ENCODE data around the gene ZNF396.

ZNF396 gene

DNA sequence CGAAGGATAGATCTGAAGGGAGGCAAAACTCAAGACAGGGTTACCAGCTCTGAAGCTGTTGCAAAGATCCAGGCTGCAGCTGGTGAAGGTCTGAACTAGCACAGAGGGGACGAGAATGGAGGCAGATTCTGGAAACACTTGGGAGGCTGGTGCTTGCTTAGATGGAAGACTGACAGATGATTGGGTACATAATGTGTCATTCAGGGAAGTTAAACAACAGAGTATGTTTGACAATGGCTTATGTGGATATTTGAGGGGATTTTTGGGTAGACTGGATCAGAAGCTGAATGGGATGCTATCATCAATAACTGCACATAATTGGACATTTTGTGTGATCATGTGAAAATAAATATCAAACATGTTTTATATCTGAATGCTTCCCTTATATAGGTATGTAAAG is 2.3 kb upstream of the ZNF396 start:
- no peak for DNase-seq

DNA sequence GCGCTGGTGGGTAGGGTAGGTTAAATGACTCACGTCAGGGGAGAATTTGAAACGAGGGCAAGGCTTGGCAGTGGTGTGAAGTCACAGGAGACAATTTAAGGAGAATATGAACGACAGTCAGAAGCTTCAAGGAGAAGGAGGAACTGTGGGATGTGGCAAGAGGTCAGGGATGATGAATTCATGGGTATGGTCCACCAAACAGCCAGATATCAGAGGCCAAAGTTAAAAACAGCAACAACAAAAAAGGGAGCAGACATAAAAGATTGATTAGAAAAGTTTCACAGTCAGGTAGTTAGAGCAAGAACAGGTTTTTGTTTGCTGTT is 1.4 kb upstream of the ZNF396 start:
- no peak for DNase-seq

DNA sequence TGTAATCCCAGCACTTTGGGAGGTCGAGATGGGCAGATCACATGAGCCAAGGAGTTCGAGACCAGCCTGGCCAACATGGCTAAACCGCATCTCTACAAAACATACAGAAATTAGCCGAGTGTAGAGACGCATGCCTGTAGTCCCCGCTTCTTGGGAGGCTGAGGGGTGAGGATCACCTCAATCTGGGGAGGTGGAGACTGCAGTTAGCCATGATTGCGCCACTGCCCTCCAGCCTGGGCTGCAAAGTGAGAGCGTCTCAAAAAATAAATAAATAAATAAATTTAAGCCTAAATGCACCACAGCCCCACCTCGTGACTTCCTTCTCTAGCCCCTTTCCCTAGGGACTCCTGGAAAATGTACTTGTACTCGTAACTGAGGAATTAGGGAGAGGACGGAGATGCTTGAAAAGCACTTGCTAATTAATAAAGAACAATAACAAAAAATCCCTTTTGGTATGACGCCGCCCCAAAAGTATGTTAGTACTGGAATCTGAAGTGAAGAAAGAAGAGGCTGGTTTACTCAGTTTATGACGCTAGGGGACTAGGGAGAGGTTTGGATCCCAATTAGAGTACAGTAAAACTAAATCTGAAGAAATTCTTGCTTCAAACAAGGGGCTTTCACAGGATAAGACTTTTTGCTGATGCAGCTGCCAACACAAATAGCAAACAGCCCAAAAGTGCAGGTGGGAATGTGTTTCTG is 887 bp upstream of the ZNF396 start:
- no peak for DNase-seq

DNA sequence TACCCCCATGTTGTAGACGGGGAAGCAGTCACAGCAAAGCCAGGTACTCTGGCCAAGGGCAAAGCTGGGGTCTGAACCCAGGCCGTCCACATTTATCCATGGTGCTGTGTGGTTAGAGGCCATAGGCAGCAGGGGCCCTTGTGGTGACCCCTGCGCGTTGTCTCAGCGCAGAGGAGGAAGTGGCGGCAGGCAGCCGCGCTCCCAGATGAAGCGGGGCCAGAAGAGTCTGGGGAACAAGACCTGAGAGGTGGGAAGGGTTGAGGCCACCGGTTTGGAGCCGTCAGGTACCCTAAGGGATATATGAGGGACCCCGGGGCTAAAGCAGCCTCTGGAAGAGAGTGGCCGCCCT is 770 bp downstream of the ZNF396 start:
- DNase-seq = no peak

DNA sequence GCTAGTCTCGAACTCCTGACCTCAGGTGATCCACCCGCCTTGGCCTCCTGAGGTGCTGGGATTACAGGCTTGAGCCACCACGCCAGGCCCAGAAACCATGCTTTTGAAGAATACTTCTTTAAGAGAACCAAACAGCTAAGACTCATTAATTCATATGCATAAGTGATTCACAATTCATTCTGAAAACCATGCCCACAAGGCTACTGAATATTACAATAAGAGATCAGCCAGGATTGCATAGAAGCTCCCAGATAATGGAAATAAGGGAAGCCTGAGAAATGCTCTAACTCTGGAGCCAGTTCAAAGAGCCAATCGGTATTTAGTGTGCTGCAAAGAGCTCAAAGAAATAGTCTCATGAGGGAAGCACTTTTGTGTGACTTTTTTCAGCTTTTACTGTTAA is 2.4 kb downstream of the ZNF396 start:
- no peak for DNase-seq

DNA sequence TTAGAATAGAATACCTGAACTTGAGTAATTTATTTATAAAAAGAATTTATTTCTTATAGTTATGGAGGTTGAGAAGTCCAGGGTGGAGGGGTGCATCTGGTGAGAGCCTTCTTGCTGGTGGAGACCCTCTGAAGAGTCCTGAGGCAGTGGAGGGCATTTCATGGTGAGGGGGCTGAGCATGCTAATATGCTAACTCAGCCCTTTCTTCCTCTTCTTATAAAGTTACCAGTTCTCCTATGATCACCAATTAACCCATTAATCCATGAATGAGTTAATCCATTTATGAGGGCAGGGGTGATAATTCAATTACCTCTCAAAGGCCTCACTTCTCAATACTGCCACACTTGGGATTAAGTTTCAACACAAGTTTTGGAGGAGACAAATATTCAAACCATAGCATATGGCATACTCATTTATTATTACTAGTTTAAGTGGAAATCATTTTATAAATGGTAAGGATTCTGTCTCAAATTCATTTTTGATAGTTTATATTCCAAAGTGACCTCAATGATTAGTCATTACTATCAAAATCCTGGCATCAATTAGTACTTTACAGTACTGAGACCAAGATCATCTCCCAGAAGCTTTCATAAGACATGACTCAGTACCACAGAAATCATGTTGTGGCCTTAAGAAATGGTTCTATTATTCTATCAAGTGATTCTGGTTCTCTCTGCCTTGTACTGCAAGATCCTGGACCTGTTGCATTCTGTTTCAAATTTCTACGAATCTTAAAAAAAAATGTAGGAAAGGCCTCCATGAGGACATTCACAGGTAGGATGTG is 5.5 kb downstream of the ZNF396 start:
- DNase-seq = no peak

DNA sequence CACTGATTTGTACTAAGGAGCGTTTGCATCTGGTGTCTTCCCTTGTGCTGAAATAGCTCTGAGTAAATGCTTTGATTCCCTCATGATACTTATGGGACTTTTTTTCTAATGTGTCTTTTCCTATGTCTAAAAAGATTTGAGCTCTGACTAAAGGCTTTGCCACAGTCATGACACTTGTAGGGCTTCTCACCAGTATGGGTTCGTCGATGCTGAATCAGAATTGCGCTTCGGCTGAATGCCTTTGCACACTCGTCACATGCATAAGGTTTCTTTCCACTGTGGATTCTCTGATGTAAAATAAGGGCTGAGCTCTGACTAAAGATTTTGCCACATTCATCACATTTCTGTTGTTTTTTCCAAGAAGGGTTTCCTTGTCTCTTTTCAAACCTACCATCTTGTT is 8.0 kb downstream of the ZNF396 start:
- no peak for DNase-seq

DNA sequence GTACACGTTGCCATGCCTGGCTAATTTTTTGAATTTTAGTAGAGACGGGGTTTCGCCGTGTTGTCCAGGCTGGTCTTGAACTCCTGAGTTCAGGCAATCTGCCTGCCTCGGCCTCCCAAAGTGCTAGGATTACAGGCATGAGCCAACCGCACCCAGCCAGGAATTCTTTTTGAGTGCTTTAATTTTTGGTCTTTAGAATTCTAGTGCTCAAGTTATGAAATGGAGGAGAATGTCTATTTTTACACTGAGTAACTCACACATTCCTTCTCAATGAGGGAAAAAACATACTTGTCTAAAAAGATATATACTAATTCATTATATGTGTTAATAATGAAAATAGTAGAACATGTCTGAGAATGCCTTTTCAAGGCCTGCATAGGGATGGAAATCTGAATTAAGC is 8.5 kb downstream of the ZNF396 start:
- no peak for DNase-seq

DNA sequence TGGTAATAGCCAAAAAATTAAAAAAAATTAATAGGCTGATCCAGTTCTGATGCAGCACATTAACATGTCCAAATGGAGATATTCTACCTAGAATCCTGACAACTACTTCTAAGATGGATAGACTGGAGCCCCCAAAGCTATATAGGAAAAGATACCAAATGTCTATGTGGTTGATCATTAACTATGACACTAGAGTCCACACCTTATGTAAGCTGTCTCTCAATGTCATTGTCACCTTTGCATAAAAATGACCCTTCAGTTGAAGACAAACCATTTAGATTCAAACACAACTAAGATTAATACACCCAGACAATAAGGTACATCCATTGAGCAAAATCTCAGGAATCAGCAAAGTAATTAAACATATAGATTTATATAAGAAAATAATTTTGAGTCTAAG is 14.6 kb downstream of the ZNF396 start:
- DNase-seq = no peak

DNA sequence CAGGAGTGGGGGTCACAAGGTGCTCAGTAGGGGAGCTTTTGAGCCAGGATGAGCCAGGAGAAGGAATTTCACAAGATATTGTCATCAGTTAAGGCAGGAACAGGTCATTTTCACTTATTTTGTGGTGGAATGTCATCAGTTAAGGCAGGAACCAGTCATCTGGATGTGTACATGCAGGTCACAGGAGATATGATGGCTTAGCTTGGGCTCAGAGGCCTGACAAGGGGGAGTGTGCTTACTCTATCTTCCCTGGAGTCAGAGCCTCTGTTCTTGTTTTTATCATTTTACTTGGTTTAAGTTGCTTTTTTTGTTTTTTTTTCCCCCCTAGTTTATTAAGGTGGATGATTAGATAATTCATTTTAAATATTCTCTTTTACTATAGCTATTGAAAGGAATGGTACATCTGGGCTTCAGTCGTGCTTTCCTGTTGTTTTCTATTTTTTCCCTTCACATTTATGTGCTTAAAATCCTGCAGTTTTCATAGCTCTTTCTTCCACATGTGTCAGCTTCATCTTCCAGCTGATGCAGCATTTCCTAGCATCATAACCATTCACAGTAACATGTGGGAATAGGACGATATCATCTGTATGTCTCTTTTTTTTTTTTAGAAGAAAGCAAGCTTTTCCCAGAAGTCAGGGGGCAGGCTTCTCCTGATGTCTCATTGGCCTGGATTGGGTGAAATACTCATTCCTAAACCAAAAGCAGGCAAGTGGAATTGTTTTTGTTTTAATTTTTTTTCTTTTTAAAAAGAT is 15.4 kb downstream of the ZNF396 start:
- DNase-seq = no peak

DNA sequence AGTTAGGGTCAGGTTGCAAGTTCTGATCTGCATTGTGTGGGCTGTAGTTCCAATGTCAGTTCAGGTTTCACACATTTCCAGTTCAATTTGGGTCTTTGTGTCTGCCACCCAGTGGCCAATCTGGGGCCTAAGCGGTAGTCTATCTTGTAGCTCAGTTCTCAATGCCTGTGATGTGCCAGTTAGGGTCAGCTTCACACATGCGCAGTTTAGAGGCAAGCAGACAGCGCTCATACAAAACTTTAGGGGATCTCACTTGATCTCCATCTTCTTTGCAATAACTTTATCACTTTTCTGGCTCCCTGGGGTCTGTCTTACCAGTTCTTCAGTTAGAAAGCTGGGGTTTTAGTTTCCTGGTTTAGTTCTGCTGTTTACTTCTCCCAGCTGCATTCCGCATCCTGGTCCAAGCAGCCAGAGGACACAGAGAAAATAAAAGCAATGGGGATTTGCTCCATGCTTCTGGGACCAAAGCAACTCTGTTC is 22.0 kb downstream of the ZNF396 start:
- DNase-seq = peak; percentile 50

DNA sequence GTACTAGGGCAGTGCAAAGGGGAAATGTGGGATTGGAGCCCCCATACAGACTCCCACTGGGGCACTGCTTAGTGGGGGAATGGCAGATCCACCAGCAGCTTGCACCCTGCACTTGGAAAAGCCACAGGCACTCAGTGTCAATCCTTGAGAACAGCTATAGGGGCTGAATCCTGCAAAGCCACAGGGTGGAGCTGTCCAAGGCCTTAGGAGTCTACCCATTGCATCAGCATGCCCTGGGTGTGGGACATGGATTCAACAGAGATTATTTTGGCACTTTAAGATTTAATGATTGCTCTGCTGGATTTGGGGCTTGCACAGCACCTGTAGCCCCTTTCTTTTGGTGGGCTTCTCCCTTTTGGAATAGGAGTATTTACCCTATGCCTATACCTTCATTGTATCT is 24.4 kb downstream of the ZNF396 start:
- DNase-seq = no peak

DNA sequence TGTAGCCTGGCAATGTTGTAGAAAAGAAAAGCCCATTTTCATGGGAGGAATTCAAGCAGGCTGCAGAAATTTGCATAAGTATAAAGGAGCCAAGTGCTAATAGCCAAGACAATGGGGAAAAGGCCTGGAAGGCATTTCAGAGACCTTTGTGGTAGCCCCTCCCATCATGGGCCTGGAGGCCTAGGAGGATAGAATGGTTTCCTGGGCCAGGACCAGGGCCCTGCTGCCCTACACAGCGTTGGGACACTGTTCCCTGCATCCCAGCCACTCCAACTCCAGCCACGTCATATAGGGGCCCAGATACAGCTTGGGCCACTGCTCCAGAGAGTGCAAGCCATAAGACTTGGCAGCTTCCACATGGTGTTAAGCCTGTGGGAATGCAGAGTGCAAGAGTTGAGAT is 24.9 kb downstream of the ZNF396 start:
- no peak for DNase-seq

DNA sequence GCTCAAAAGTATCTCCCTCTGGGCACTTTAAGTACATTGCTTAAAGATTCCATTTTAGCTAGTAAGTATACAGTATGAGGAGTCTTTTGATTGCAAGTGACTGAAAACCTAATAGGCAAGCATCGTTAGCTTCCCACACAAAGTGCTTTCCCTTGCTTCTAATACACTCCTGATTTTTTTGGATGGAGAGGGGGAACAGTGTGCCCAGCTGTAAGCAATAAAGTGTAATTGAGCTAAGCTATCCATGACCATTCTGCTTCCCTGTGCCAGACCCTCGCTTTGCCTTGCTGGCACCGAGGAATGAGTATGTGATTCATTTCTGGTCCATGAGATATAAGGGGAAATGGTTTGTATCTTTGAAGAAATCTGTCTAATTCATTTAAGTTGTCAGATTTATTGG is 29.1 kb downstream of the ZNF396 start:
- DNase-seq = no peak

DNA sequence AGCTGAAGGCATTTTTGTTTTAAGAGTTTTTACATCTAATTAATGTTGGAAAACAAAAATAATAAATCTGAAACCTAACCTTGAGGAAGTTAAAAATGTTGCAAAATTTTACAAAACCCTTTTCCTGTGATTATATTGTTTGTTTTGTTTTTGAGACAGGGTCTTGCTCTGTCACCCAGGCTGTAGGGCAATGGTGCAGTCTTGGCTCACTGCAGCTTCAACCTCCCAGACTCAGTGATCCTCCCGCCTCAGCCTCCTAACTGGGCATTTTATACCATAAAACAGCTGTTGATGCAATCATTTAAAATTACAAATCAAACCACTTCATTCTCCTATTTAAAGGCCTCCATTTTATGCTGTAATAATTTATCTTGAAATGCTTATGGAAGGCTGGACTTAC is 31.2 kb downstream of the ZNF396 start:
- no peak for DNase-seq

DNA sequence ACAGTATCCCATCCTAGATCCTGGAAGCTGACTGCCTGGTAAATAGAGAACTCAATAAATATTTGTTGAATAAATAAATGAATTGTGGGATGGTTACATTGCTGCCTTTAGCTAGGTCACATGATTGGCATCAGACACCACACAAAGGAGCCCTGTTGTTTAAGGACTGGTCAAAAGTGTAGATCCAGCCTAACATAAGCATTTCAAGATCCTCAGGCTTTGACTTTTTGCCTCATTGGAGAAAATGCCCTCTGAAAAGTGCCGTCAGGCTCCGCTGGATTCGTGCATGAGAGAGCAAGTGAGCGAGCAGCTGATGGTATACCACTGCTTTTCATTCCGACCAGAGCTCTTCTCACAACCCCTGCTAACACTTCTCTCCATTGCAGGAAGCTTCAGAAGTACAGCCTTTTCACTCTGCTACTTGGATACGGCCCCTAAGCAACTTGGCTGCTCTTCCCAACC is 31.6 kb downstream of the ZNF396 start:
- DNase-seq = no peak

DNA sequence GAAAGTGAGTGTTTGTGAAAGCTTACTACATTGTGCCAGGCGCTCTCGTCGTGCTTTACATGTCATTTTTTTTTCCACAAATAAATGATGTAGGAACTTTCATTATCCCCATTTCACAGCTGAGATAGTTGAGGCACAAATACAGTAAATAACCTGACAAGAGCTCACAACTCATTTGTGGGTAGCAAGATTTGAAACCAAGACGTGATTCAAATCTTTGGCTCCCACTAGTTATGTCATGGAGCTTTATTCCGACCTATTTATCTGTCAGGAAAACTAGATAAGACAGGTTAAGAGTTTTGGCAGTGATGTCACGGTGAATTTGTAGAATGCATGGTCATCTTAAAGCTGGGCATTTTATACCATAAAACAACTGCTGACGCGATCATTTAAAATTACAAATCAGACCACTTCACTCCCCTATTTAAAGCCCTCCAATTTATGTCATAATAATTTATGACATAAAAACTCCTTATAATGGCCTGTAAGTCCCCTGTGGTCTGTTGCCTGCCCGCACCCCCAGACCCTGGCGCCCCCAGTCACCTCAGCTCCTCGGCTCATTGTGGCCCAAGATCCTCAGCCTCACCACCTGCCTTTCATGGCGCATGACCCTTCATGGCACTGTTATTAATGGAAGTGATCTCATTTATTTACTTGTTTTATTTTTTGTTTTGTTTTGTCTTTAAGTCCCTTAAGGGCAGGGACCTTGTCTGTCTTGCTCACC is 32.2 kb downstream of the ZNF396 start:
- DNase-seq = no peak

DNA sequence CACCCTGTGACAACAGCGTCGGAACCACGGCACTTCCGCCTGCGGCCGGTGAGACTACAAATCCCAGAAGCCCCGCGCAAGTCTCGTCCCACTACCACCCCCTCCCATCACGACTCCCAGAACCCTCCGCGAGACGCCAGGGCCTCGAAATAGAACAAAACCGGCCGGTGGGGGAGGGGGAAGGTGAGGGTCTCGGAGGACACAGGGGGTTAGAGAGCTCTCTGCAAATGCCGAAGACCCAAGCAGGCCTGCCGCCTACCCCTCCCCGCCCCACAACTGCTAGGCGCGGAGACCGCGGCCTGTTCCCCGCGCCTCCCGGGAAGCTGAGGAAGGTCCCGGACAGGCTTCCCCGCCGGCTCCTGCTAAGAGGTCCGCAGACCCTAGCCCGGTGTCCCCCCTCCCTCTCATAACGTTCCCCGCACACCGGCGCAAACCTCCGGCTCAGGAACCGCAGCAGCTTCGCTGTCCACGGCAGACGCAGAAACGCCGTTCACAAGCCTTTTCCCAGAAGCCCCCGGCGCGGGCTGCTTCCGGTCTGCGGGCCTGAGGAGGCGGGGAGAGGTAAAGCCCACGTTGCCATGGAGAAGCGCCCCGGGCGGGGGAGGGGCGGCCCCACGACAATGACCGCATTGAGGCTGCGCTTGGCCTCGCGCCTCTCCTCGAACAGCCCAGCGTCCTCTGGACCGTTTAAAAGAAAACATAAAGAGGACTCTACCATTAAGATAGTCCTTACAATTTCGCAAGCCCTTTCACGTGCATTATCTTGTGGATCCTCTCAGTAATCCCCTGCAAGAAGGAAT is 33.0 kb downstream of the ZNF396 start, which contains the start of gene ZNF24:
TSS of gene ZNF24 (minus strand) at position 485 of the 800 bp plus-strand sequence. CDS start 3,770 bp downstream, outside the sequence.
- peak; percentile 99 for DNase-seq

DNA sequence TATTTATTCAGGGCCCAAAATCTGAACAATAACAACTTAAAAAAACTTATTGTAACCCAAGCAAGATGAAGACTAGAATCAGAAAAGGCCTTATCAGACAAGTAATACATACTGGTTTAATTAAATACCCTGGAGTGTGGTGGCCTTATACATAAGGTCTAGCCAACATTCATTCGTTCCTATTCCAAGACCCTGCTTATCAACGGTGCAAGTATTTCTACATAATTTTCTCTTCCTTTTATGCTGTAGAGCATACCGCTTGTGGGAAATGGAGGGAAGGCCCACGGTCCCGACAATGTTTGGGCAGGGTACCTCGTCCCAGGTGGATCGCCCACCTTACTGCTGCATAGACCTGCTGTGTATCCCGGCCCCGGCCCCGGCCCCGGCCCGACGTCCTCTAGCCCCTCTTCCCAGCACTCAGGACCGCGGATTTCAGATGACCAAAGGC is 33.6 kb downstream of the ZNF396 start:
- DNase-seq = no peak

DNA sequence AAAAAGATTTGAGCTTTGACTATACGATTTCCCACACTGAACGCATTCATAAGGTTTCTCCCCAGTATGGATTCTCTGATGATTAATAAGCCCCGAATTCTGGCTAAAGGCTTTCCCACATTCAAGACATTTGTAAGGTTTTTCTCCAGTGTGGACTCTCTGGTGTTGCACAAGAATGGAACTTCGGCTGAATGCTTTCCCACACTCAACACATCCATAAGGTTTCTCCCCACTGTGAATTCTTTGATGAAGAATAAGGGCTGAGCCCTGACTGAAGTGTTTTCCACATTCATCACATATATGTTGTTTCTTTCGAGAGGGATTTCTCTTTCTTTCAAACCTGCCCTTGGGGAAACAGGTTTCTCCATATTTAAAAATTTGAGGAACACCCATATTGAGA is 39.9 kb downstream of the ZNF396 start:
- no peak for DNase-seq

DNA sequence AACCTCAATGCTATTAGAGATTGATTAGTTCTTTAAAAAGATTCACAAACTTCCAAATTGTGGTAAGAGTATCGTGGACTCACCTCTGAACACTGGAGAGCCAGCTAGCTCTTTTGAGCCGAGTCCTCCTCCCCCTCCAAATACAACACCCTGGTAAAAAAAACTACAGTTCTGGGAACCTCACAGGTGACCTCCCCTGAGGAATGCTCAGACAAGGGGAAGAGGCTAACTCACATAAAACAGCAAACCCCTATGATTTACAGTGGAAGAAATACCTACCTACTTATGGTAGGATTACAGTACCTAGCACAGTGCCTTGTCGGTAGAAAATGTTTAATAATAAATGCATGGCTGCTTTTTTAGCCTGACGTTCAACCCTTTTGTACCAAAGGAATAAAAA is 41.3 kb downstream of the ZNF396 start:
- DNase-seq = no peak

DNA sequence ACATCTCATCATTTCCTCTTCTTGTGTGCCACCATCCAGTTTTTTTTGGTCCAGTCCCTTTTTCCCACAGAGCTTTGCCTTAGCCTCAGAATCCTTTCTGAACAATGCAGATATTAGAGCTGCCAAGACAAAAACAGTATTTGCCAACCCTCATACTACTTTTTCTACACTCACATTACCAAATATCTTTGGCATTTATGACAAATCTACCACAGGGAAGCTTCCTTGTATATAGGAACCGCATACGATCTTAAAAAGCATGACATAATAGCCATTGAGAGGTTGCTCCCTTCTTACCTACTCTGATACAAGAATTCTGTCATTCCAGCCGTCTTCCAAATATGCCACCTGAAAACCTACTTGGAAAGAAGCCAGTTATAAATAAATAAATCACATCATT is 42.3 kb downstream of the ZNF396 start:
- DNase-seq = no peak

Measured in COR-L47 (cell line).